Activated CD4-positive, alpha-beta T cell treated with anti-CD3 and anti-CD28 coated beads for 1 hour (primary cell): ENCODE data around the gene SMIM13.
A peak's percentile ranks its signal among the peaks of the same experiment; 100 is the strongest.

Experiments used
- DNase-seq: peaks from one replicate; pipeline ENCODE4 v3.0.0-alpha.2; 2020

Gene SMIM13

GRCh38 chr6:11123978-11124377 lies 30.3 kb downstream of the SMIM13 start:
- DNase-seq = no peak

- DNase-seq = no peak
Observed at GRCh38 chr6:11126876-11127275, 33.2 kb downstream of the SMIM13 start.

- no peak for DNase-seq
Observed at GRCh38 chr6:11128608-11129007, 35.0 kb downstream of the SMIM13 start.

GRCh38 chr6:11129908-11130565 lies 36.4 kb downstream of the SMIM13 start:
- no peak for DNase-seq

- no peak for DNase-seq
Observed at GRCh38 chr6:11130605-11131004, 37.0 kb downstream of the SMIM13 start.

- no peak for DNase-seq
Observed at GRCh38 chr6:11132194-11132888, 38.7 kb downstream of the SMIM13 start.

- no peak for DNase-seq
Observed at GRCh38 chr6:11133281-11133680, 39.6 kb downstream of the SMIM13 start.

- no peak for DNase-seq
Observed at GRCh38 chr6:11136809-11137208, 43.2 kb downstream of the SMIM13 start.

GRCh38 chr6:11139051-11139960 lies 45.7 kb downstream of the SMIM13 start:
- DNase-seq = no peak

- no peak for DNase-seq
Observed at GRCh38 chr6:11140056-11140455, 46.4 kb downstream of the SMIM13 start.

- DNase-seq = no peak
Observed at GRCh38 chr6:11141295-11141694, 47.7 kb downstream of the SMIM13 start.

GRCh38 chr6:11142296-11143027 lies 48.8 kb downstream of the SMIM13 start:
- no peak for DNase-seq

GRCh38 chr6:11143394-11144371 lies 50.0 kb downstream of the SMIM13 start:
- no peak for DNase-seq

GRCh38 chr6:11144393-11144851 lies 50.8 kb downstream of the SMIM13 start:
- DNase-seq = peak; percentile 56

GRCh38 chr6:11146117-11146826 lies 52.6 kb downstream of the SMIM13 start:
- DNase-seq = no peak

- DNase-seq = no peak
Observed at GRCh38 chr6:11149551-11149950, 55.9 kb downstream of the SMIM13 start.

GRCh38 chr6:11151488-11151887 lies 57.9 kb downstream of the SMIM13 start:
- DNase-seq = no peak

GRCh38 chr6:11152581-11152980 lies 58.9 kb downstream of the SMIM13 start:
- DNase-seq = no peak

GRCh38 chr6:11153447-11153846 lies 59.8 kb downstream of the SMIM13 start:
- no peak for DNase-seq

- no peak for DNase-seq
Observed at GRCh38 chr6:11155589-11155988, 62.0 kb downstream of the SMIM13 start.

- no peak for DNase-seq
Observed at GRCh38 chr6:11160199-11160598, 66.6 kb downstream of the SMIM13 start.
